Motor neuron (in vitro differentiated cells): ENCODE data around the gene STX16. TPM values are rescaled to one million over a fixed set of nuclear protein-coding genes. Genes with fewer than 3 reads are reported as not detected.
A peak's percentile ranks its signal among the peaks of the same experiment; 100 is the strongest.

Source experiments
- ATAC-seq, 8 experiments: fragments of 200-7000 bp; cut with Tn5 transposase; replicated peaks in 6 of 8; 2 replicates each; pipeline ENCODE4 v1.8.0; 2021; ENCODE audit warnings: mild to moderate bottlenecking in 8 of 8, moderate library complexity in 8 of 8
- H3K27ac ChIP-seq, 2 donors: fragments of 250-450 bp; sonication (Bioruptor Pico); 2 replicates each; pipeline ENCODE4 v1.9.0; 2021; ENCODE audit warnings: antibody characterized with exemption in 2 of 2, mild to moderate bottlenecking in 2 of 2, moderate library complexity in 1 of 2
- H3K4me1 ChIP-seq, 2 donors: fragments of 250-450 bp; sonication (Bioruptor Pico); replicated peaks in 1 of 2; 2 replicates each; pipeline ENCODE4 v1.6.1; 2021; ENCODE audit warnings: antibody characterized with exemption in 2 of 2, mild to moderate bottlenecking in 2 of 2, moderate library complexity in 1 of 2
- H3K4me3 ChIP-seq, 5 donors: fragments of 250-450 bp; sonication (Bioruptor Pico); 2 replicates each; pipeline ENCODE4 v1.9.0; 2021; ENCODE audit warnings: antibody characterized with exemption in 5 of 5, mild to moderate bottlenecking in 5 of 5, moderate library complexity in 4 of 5
- WGBS, 10 experiments: fragments of 450-650 bp; shearing (Covaris generic); methylation state at CpG; one replicate each; pipeline ENCODE4 v1.0.0; 2022; 5-methylcytosine and 5-hydroxymethylcytosine counted together
- in situ Hi-C, 9 experiments: fragments of 400-800 bp; cut with MboI; loops; one replicate each; pipeline ENCODE4 v1.15.0; 2021; ENCODE audit warnings: low sequenced_read_pairs in 9 of 9, low pct_unique_long_range_greater_than_20kb in 2 of 9; ENCODE audit not compliant: unreplicated experiment in 9 of 9
- total RNA-seq, 8 experiments: library from RNA; unstranded; fragments of 300-600 nt; gene quantifications; 2 replicates each; pipeline versions ENCODE4 v1.2.3 to v1.2.4, GENCODE V29; 2022

Gene STX16
- total RNA-seq, 8 experiments from 2014 or later: 17.5 to 86.6 (median 30.4) TPM

DNA sequence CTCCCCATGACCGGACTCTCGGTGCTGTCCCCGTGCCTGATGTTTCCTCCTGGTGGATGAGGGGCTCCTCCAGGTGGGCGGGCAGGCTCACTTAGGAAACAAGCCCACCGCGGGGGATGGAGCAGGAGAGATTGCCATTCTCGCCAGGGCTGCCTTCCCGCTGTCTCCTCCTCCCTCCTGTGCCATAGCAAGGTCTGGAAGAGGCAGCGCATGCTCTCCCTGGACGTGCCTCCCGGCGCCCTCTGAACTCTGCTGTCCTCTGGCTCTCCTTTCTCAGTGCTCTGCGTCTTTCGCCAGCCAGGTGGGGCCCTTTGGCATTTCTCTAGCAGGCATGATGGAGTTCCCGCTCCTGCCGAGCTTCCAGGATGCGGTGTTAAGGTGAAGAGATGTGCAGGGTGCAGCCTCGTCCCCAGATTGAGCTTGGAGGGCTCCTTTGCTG is 24.1 kb downstream of the STX16 start:
- Histone ChIP-seq H3K27ac (no peak overlapping the region), H3K4me3 (no peak overlapping the region), H3K4me1 (no peaks in the 10 kb centered on the region)
- no peak for ATAC-seq
- WGBS, 10 experiments: 80 to 100% (median 86%) methylated on average over 3 to 7 of the region's 18 CpGs; no CpG with 5 or more reads in 6 of the 10 experiments
- in situ Hi-C loops: loop anchor here in 1 of 9 experiments (25.0 kb wide), 1 partner anchor 162 kb away; no protein-coding TSS in a partner anchor

DNA sequence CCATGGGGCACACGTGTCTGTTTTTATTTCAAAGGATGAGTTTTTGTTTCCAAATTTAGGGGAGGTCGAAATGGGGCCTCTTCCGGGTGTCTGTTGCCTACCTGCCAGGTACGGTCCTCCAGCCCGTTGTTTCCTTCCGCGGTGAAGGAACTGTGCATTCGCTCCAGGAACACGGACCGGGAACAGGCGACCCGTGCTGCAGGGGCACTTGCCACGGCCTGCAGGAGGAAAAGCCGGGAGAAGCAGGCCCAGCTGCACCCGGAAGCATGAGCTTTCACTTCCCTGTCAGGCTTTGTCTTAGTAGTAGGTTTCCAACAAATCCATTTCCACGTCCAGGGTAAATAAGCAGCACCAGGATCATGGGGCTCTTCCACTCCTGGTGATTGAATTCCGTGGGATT is 24.6 kb downstream of the STX16 start:
- no peak overlapping the region for H3K27ac ChIP-seq
- WGBS, 10 experiments: 77 to 100% (median 93%) methylated on average over 1 to 14 of the region's 17 CpGs; no CpG with 5 or more reads in 3 of the 10 experiments
- no peak overlapping the region for H3K4me3 ChIP-seq
- in situ Hi-C loops: loop anchor here in 1 of 9 experiments (25.0 kb wide), 1 partner anchor 162 kb away; no protein-coding TSS in a partner anchor
- no peaks in the 10 kb centered on the region for H3K4me1 ChIP-seq
- ATAC-seq: no peak

DNA sequence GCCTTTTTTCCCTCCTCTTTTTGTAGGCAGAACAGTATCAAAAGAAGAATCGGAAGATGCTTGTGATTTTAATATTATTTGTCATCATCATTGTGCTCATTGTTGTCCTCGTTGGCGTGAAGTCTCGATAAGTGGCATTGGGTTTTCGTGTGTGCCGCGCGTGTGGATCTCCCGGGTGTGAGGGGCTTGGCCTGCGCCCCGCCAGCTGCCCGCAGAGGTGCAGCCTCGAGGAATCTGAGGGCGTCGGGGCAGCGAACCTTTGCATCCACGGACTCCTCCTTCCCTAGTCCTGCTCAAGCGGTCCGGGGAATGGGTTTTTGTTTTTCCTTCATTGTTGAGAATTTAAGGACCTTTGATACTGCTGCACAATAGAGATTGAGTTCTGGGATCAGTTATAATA is 25.1 kb downstream of the STX16 start:
- WGBS, 10 experiments: 85 to 100% (median 94%) methylated on average over 2 to 17 of the region's 19 CpGs; no CpG with 5 or more reads in 1 of the 10 experiments
- ATAC-seq: no peak
- Histone ChIP-seq H3K4me3 (no peak overlapping the region), H3K27ac (no peak overlapping the region), H3K4me1 (no peaks in the 10 kb centered on the region)
- in situ Hi-C loops: loop anchor here in 1 of 9 experiments (25.0 kb wide), 1 partner anchor 161 kb away; no protein-coding TSS in a partner anchor

DNA sequence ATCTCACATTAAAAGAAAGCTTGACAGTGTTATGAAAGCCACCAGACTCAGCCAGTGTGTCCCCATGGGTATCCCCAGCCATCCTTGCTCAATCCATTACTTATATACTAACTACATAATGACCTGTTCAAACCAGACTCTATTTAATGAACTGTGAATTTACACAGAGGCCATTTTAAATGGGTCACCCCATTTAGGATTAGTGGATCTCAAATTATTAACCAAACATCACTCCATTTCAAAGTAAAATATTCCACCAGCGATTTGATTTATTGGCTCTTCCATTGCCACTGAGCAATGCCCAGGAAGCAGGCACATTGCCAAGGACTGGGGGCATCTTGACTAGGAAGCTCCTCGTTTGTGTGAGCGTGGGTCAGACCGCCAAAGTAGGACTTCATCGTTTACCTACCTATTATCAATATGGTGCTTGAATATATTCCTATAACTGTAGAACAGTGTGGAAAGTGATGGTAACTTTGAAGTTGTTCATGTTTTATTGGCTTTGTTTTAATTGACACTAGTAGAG is 26.1 kb downstream of the STX16 start:
- H3K4me1 ChIP-seq: peaks cover 0 to under 1% of the 10 kb centered on the region in 2 donors
- no peak for ATAC-seq
- H3K4me3 ChIP-seq: no peak overlapping the region
- WGBS, 10 experiments: 88 to 100% (median 96%) methylated on average over 1 to 5 of the region's 5 CpGs; no CpG with 5 or more reads in 2 of the 10 experiments
- in situ Hi-C loops: loop anchor here in 1 of 9 experiments (25.0 kb wide), 1 partner anchor 160 kb away; no protein-coding TSS in a partner anchor
- H3K27ac ChIP-seq: no peak overlapping the region

DNA sequence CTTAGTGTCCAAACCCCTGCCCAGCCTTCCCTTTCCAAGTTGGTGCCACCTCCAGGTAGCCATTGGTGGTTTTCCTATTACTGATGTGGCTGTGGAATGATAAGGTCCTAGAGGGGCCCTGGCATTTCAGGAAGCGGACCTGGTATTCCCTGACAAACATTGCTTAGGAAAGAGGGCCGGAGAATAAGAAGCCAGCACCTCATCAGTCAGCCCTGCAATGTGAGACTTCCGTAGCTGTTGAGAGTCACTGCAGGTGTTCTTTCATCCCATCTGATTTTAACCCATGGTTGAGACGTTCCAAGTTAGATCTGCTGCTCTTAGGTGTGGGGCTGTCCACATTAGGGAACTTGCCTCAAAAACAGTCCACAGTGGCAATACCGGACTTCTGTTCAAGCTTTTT is 26.7 kb downstream of the STX16 start:
- H3K27ac ChIP-seq: no peak overlapping the region
- in situ Hi-C loops: loop anchor here in 1 of 9 experiments (25.0 kb wide), 1 partner anchor 159 kb away; no protein-coding TSS in a partner anchor
- H3K4me1 ChIP-seq: peaks cover 0 to 8% of the 10 kb centered on the region in 2 donors
- no peak overlapping the region for H3K4me3 ChIP-seq
- 60 to 100% (median 82%) methylated on average over 1 to 5 of the region's 5 CpGs; no CpG with 5 or more reads in 1 of the 10 experiments for WGBS, 10 experiments
- ATAC-seq: no peak

DNA sequence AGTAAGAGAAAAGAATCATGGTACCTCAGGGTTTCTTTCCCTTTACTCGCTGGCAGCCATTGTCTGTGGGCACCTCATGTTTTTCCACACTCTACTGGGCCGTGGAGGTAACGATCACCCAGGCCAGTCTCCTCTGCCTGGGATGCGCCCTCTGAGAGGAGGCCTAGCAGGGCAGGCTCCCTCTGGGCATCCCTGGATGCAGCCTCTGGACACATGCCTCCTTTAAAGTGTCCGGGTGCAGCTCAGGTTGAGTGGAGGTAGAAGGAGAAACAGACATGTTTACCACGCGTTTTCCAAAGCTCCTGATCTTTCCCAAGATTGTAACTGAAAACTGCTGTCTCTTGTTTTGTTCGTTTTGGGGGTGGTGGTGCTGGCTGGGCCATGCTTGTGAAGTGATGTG is 27.7 kb downstream of the STX16 start:
- peaks cover 0 to 14% of the 10 kb centered on the region in 2 donors for H3K4me1 ChIP-seq
- WGBS, 10 experiments: 80 to 100% (median 94%) methylated on average over 1 to 8 of the region's 8 CpGs; no CpG with 5 or more reads in 3 of the 10 experiments
- no peak overlapping the region for H3K27ac ChIP-seq
- in situ Hi-C loops: loop anchor here in 1 of 9 experiments (25.0 kb wide), 1 partner anchor 158 kb away; no protein-coding TSS in a partner anchor
- ATAC-seq: no peak
- H3K4me3 ChIP-seq: no peak overlapping the region

DNA sequence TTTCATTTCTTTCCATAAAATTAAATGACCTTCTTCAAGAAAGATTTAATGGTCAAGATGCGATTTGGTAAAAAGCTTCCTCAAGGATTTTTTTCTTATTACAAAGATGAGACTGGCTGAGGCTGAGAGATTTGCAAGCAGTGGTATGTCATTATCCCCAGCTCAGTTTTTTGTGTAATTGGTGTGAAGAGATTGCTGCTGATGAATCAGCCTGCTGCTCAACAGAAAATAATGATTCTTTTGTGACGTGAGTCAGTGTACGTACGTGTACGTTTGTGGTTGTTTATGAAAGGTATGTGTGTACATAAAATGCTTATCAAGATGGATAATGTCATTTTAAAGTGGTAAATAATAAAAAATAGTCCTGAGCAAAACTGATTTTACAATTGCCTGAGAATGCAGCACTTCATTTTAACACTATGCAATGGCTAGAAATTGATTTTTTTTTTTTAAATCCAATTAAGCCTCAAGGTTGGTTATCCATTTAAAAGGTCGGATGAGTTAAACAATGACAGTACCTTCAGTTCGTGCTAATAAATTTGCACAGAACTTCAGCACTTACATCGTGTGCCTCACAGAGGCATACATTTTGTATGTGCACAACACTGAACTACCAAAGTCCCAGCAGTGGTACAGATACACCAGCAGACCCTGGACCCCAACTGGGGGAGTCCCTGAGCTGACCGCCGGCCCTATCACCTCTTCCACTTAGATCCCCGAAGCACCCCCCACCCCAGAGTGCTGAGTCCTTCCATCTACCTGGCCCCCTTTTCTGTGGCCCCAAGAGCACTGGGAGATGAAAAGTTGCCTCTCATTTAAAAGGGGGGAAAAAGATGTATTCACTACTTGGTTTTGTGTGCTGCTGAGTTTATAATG is 31.8 kb downstream of the STX16 start:
- WGBS, 10 experiments: 34 to 94% (median 74%) methylated on average over 1 to 11 of the region's 11 CpGs
- Histone ChIP-seq H3K4me3 (no peak overlapping the region), H3K4me1 (peaks cover 0 to 14% of the 10 kb centered on the region in 2 donors), H3K27ac (peak overlapping the region in 1 of 2 donors; percentile 5)
- ATAC-seq: peak in 5 of 8 experiments; percentile 58 to 92 (median 83)
- in situ Hi-C loops: loop anchor here in 1 of 9 experiments (25.0 kb wide), 1 partner anchor 154 kb away; no protein-coding TSS in a partner anchor

DNA sequence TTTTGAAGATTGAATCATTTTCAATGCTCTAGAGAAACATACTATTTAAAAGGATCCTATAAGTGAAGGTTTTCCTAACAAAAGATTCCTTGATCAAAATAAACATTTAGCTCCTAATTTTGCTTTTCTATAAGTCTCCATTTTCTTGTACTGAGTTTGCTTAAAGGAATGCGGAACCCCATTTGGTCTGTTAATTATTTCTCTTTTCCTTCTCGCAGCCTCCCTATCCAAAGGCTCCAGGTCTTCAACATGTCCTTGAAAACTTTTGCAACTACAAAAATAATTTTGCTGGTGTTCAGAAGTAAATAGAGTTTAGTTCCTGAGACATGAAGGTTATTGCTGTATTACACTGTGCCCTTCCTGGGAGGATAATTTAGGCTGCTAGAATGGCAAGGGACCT is 33.2 kb downstream of the STX16 start:
- Histone ChIP-seq H3K27ac (no peak overlapping the region), H3K4me3 (no peak overlapping the region), H3K4me1 (peaks cover 0 to 14% of the 10 kb centered on the region in 2 donors)
- 92 to 100% (median 100%) methylated on average over 1 to 2 of the region's 2 CpGs; no CpG with 5 or more reads in 2 of the 10 experiments for WGBS, 10 experiments
- in situ Hi-C loops: loop anchor here in 1 of 9 experiments (25.0 kb wide), 1 partner anchor 153 kb away; no protein-coding TSS in a partner anchor
- ATAC-seq: no peak

DNA sequence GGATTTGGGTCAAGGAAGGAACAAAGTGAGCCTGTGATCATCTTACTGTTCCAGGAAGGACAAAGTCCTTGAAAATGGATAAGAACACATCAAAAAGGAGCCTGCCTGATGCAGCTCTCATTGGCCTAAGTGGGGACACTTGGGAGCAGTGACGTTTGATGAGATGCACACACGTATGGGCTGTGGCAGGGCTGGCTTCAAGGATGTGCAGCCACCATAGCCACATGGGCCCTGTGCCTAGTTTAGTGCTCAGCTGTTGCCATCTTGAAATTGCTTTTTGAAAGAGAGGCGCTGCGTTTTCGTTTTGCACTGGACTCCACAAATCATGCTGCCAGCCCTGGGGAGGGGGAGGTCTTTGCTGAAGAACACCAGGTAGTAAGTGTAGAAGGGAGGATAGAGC is 34.9 kb downstream of the STX16 start:
- ATAC-seq: no peak
- no peak overlapping the region for H3K4me3 ChIP-seq
- WGBS, 10 experiments: 70 to 100% (median 93%) methylated on average over 1 to 5 of the region's 5 CpGs; no CpG with 5 or more reads in 2 of the 10 experiments
- in situ Hi-C loops: loop anchor here in 1 of 9 experiments (25.0 kb wide), 1 partner anchor 151 kb away; no protein-coding TSS in a partner anchor
- H3K4me1 ChIP-seq: peaks cover 0 to 14% of the 10 kb centered on the region in 2 donors
- H3K27ac ChIP-seq: no peak overlapping the region

DNA sequence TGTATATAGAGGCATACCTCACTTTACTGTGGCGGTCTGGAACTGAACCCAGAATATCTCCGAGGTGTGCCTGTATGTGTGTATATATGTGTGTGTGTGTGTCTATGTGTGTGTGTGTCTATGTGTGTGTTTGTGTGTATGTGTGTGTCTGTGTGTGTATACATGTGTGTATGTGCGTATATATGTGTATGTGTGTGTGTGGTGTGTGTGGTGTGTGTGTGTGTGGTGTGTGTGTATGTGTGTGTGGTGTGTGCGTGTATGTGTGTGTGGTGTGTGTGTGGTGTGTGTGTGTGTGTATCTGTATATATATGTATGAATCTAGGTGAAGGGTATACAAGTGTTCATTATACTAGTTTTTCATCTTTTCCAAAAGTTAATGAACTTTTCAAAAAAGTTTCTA is 37.3 kb downstream of the STX16 start:
- Histone ChIP-seq H3K4me1 (peaks cover 0 to 6% of the 10 kb centered on the region in 2 donors), H3K27ac (no peak overlapping the region), H3K4me3 (no peak overlapping the region)
- in situ Hi-C loops: loop anchor here in 1 of 9 experiments (25.0 kb wide), 1 partner anchor 149 kb away; no protein-coding TSS in a partner anchor
- 29 to 83% (median 80%) methylated on average over 1 of the region's 4 CpGs; no CpG with 5 or more reads in 6 of the 10 experiments for WGBS, 10 experiments
- ATAC-seq: no peak

DNA sequence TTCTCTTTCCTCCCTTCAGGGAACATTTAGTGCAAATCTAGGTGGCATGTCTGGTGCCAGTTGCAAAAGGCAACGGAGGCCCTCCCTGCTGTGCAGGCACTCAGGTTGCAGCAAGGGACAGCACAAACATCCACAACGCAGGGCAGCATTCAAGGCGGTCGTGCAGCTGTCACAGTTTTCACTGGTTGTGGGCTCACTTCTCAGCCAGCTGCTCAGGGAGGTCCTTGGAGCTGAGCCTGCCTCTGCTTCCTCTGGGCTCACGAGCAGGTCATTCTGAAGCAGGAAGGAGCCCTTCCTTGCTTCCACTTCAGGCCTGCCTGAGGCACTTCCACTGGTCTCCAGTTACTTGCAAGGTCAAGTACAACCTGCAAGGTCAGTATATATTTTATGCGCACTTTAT is 37.8 kb downstream of the STX16 start:
- 31 to 100% (median 63%) methylated on average over 1 to 6 of the region's 6 CpGs; no CpG with 5 or more reads in 1 of the 10 experiments for WGBS, 10 experiments
- in situ Hi-C loops: loop anchor here in 1 of 9 experiments (25.0 kb wide), 1 partner anchor 148 kb away; no protein-coding TSS in a partner anchor

DNA sequence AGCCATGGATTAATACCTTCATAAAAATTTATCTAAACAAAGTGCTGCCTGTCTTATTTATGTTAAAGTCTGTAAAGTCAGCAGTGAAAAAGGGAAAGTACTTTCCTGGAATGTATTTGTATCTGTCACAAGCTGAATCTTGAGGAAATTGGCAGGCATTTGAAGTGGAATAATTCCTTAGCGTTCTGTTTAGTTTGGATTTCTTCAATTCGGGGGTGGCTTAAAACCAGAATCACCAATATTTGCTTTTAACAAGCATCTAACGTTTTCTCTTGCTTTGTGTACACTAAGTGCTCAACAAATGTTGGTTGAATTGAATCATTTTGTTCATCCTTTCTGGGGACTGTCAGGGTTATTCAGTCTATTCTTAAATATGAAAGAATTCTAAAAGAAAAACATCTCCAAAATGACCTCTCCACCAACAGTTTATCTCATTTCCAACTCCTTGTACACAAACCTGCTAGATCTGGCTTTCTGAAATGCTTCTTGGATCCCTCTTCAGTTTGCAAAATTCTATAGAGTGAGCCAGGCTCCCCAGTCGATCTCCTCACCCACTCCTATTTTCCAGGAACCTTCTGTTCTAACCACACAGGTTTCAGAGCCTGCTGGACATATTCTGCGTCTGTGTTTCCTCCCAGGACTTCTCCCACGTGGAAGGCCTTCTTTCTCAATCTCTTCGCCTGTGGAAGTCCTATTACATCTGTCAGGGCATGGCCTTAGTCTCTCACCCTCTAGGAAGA is 39.5 kb downstream of the STX16 start:
- Histone ChIP-seq H3K27ac (no peak overlapping the region), H3K4me3 (no peak overlapping the region), H3K4me1 (peaks cover 0 to 5% of the 10 kb centered on the region in 2 donors)
- 8 to 75% (median 48%) methylated on average over 1 to 7 of the region's 7 CpGs for WGBS, 10 experiments
- no peak for ATAC-seq
- in situ Hi-C loops: loop anchor here in 1 of 9 experiments (25.0 kb wide), 1 partner anchor 147 kb away; no protein-coding TSS in a partner anchor

More for the DNA sequence above, 37.8 kb downstream of the STX16 start:
- no peak overlapping the region for H3K4me3 ChIP-seq
- peaks cover 0 to 5% of the 10 kb centered on the region in 2 donors for H3K4me1 ChIP-seq
- no peak overlapping the region for H3K27ac ChIP-seq
- no peak for ATAC-seq
